ENCODE measurements around the gene AATK. TPM values are rescaled to one million over a fixed set of nuclear protein-coding genes. Genes with fewer than 3 reads are reported as not detected.

AATK gene
- total and polyA plus RNA-seq, 10 of the 15 experiments (the other 5 are each of a cell fraction or from before 2014, with no cell fraction given): 0.04 TPM; not detected in 9

DNA sequence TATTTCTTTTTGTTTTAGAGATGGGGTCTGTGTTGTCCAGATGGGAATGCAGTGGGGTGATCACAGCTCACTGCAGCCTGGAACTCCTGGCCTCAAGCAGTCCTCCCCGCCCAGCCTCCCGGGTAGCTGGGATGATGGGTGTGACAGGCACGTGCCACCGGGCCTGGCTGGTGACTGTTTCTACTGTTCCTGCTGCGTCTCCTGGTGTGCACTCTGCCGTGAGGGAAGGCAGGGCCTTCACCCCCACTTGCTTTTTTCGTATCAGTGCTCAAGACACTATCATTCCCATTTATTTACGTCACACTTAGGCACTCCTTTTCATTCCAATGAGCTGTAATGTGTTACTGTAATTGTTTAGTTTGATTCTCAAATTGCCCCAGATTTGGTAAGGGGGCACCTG, 26.0 kb downstream of the AATK start (continued):
- TF ChIP-seq, protein P1, sequence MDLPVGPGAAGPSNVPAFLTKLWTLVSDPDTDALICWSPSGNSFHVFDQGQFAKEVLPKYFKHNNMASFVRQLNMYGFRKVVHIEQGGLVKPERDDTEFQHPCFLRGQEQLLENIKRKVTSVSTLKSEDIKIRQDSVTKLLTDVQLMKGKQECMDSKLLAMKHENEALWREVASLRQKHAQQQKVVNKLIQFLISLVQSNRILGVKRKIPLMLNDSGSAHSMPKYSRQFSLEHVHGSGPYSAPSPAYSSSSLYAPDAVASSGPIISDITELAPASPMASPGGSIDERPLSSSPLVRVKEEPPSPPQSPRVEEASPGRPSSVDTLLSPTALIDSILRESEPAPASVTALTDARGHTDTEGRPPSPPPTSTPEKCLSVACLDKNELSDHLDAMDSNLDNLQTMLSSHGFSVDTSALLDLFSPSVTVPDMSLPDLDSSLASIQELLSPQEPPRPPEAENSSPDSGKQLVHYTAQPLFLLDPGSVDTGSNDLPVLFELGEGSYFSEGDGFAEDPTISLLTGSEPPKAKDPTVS (IDR thresholded peaks at IDR 0.05; ENCODE audit: low read depth, low read length): no peak
- TF ChIP-seq POLR2A (IDR thresholded peaks at IDR 0.05; ENCODE audit: low read depth, low read length) (no peak), CEBPB (IDR thresholded peaks at IDR 0.05; ENCODE audit: borderline replicate concordance in 1 of 2, low read depth in 2 of 2, low read length in 2 of 2) (no peak), HDAC6 (IDR thresholded peaks at IDR 0.05; ENCODE audit: unreplicated experiment) (no peak), RCOR1 (conservative IDR thresholded peaks at IDR 0.05; ENCODE audit: low read depth, low read length) (no peak), RFX5 (IDR thresholded peaks at IDR 0.05; ENCODE audit: low read depth, low read length) (no peak)
- TF ChIP-seq, protein P2, sequence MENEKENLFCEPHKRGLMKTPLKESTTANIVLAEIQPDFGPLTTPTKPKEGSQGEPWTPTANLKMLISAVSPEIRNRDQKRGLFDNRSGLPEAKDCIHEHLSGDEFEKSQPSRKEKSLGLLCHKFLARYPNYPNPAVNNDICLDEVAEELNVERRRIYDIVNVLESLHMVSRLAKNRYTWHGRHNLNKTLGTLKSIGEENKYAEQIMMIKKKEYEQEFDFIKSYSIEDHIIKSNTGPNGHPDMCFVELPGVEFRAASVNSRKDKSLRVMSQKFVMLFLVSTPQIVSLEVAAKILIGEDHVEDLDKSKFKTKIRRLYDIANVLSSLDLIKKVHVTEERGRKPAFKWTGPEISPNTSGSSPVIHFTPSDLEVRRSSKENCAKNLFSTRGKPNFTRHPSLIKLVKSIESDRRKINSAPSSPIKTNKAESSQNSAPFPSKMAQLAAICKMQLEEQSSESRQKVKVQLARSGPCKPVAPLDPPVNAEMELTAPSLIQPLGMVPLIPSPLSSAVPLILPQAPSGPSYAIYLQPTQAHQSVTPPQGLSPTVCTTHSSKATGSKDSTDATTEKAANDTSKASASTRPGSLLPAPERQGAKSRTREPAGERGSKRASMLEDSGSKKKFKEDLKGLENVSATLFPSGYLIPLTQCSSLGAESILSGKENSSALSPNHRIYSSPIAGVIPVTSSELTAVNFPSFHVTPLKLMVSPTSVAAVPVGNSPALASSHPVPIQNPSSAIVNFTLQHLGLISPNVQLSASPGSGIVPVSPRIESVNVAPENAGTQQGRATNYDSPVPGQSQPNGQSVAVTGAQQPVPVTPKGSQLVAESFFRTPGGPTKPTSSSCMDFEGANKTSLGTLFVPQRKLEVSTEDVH (IDR thresholded peaks at IDR 0.05; ENCODE audit: low read depth, partially characterized antibody): no peak

DNA sequence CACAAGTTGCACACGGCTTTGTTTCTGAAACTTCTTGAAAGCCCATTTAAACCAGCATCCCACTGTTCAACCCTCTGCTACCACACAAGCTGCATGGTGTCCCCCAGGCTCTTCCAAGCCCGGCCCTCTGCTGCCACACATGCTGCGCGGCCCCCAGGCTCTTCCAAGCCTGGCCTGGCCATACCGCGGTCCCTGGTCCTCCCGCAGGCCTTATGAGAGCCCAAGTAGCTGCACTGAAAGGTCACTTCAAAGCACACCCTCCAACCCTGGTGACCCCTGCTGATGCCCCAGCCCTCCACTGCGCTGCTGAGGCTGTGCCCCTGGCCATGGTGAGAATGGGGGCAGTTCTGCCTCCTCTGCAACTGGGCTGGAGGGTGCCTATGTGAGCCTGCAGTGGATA, 26.6 kb downstream of the AATK start:
- in situ Hi-C loops (cut with MboI) (loop anchor here (25.0 kb wide), 1 partner anchor 348 kb away; no protein-coding TSS in a partner anchor), intact Hi-C loops (cut with micrococcal nuclease; ENCODE audit: unreplicated experiment) (no loop called here)
- no peak overlapping the region for H3K9ac ChIP-seq (ENCODE audit: control insufficient read depth, insufficient read depth, low read length)
- 60% methylated on average over 8 of the region's 8 CpGs for WGBS (ENCODE audit: insufficient coverage, insufficient replicate concordance, low lambda C conversion rate, missing lambda C conversion rate)
- H3K27me3 ChIP-seq (replicated peaks in 1 of 2; ENCODE audit: control insufficient read depth in 2 of 2, insufficient read depth in 2 of 2, low read length in 1 of 2): no peaks in the 10 kb centered on the region
- BruUV-seq (replicated peaks): no TSS peak
- ChIA-PET RAD21 (ENCODE audit: unreplicated experiment) (no interaction called here), SMC1A (ENCODE audit: uncharacterized antibody, unreplicated experiment) (no interaction called here), POLR2A (no interaction called here), CTCF (no interaction called here)
- no peaks in the 10 kb centered on the region for H4K20me1 ChIP-seq (ENCODE audit: control insufficient read depth, insufficient read depth)
- ATAC-seq: no peak
- H3K9me3 ChIP-seq (replicated peaks; ENCODE audit: control insufficient read depth, insufficient read depth, low read length): no peaks in the 10 kb centered on the region
- H3K4me3 ChIP-seq: no peak overlapping the region
- no peak overlapping the region for H2AFZ ChIP-seq (ENCODE audit: control insufficient read depth, low read depth, low read length)
- H3K79me2 ChIP-seq (ENCODE audit: control insufficient read depth, insufficient read depth, low read length): no peaks in the 10 kb centered on the region
- H3K36me3 ChIP-seq (ENCODE audit: control insufficient read depth in 2 of 2, insufficient read depth in 2 of 2, low read length in 1 of 2): no peaks in the 10 kb centered on the region
- no peak overlapping the region for H3K4me2 ChIP-seq (ENCODE audit: control insufficient read depth, insufficient read depth)
- H3K4me1 ChIP-seq (ENCODE audit: control insufficient read depth, insufficient read depth, low read length): no peaks in the 10 kb centered on the region
- FAIRE-seq: no peak
- no peak for DNase-seq (ENCODE audit: low read depth, low spot score)
- H3K27ac ChIP-seq (ENCODE audit: control insufficient read depth, insufficient read depth): no peak overlapping the region
- no peak for TF ChIP-seq ZBED1 (IDR thresholded peaks at IDR 0.05; ENCODE audit: borderline replicate concordance)
- no peak for TF ChIP-seq ZNF384 (IDR thresholded peaks at IDR 0.05; ENCODE audit: borderline replicate concordance, low read depth, low read length)
- no peak for TF ChIP-seq NFYB (IDR thresholded peaks at IDR 0.05; ENCODE audit: insufficient read depth, low read depth, low read length)
- TF ChIP-seq, protein P3, sequence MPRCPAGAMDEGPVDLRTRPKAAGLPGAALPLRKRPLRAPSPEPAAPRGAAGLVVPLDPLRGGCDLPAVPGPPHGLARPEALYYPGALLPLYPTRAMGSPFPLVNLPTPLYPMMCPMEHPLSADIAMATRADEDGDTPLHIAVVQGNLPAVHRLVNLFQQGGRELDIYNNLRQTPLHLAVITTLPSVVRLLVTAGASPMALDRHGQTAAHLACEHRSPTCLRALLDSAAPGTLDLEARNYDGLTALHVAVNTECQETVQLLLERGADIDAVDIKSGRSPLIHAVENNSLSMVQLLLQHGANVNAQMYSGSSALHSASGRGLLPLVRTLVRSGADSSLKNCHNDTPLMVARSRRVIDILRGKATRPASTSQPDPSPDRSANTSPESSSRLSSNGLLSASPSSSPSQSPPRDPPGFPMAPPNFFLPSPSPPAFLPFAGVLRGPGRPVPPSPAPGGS (IDR thresholded peaks at IDR 0.05; ENCODE audit: borderline replicate concordance, insufficient read depth, low read depth, low read length, poor library complexity, severe bottlenecking): no peak
- TF ChIP-seq, protein P4, sequence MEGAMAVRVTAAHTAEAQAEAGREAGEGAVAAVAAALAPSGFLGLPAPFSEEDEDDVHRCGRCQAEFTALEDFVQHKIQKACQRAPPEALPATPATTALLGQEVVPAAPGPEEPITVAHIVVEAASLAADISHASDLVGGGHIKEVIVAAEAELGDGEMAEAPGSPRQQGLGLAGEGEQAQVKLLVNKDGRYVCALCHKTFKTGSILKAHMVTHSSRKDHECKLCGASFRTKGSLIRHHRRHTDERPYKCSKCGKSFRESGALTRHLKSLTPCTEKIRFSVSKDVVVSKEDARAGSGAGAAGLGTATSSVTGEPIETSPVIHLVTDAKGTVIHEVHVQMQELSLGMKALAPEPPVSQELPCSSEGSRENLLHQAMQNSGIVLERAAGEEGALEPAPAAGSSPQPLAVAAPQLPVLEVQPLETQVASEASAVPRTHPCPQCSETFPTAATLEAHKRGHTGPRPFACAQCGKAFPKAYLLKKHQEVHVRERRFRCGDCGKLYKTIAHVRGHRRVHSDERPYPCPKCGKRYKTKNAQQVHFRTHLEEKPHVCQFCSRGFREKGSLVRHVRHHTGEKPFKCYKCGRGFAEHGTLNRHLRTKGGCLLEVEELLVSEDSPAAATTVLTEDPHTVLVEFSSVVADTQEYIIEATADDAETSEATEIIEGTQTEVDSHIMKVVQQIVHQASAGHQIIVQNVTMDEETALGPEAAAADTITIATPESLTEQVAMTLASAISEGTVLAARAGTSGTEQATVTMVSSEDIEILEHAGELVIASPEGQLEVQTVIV (IDR thresholded peaks at IDR 0.05; ENCODE audit: borderline replicate concordance, partially characterized antibody): no peak

Measured in GM12878 (cell line).